Suprapubic skin (tissue), 3 donors: ENCODE data around the gene IGFL3.

Source experiments
- POLR2A ChIP-seq, 2 donors: fragments of 450-650 bp; IDR thresholded peaks; one replicate each; pipeline ENCODE4 v1.6.1; 2017; ENCODE audit warnings: antibody characterized with exemption in 2 of 2, mild to moderate bottlenecking in 2 of 2, moderate library complexity in 2 of 2
- TF ChIP-seq, protein P1 (sequence below), 2 donors: fragments of 200-600 bp in 1 of 2; fragments of 450-650 bp in 1 of 2; sonication (generic) in 1 of 2; IDR thresholded peaks; one replicate each; pipeline ENCODE4 v1.5.1; 2016 to 2019; ENCODE audit warnings: antibody characterized with exemption in 2 of 2, mild to moderate bottlenecking in 1 of 2, moderate library complexity in 1 of 2

DNA sequence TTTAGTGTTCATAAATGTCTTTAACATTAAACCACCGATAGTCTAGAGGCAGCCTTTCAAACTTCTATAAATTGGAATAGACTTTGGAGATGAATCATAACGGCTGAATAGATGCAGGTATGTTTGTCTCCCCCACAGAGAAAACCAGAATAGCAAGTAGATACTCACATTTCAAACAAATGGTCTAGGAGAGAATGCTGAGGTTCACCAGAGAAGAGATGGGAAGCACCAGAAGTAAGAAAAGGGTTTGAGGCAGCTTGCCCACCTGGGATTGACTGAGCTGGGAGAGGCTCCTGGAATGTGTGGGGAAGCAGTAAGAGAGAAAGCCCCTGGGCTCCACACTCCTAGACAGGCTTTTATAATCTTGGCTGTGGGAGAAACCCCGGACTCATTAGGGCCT is 6.4 kb downstream of the IGFL3 start:
- TF ChIP-seq, protein P1, sequence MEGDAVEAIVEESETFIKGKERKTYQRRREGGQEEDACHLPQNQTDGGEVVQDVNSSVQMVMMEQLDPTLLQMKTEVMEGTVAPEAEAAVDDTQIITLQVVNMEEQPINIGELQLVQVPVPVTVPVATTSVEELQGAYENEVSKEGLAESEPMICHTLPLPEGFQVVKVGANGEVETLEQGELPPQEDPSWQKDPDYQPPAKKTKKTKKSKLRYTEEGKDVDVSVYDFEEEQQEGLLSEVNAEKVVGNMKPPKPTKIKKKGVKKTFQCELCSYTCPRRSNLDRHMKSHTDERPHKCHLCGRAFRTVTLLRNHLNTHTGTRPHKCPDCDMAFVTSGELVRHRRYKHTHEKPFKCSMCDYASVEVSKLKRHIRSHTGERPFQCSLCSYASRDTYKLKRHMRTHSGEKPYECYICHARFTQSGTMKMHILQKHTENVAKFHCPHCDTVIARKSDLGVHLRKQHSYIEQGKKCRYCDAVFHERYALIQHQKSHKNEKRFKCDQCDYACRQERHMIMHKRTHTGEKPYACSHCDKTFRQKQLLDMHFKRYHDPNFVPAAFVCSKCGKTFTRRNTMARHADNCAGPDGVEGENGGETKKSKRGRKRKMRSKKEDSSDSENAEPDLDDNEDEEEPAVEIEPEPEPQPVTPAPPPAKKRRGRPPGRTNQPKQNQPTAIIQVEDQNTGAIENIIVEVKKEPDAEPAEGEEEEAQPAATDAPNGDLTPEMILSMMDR (IDR thresholded peaks at IDR 0.05): no peak
- TF ChIP-seq POLR2A (IDR thresholded peaks at IDR 0.05): no peak
